GM10248 (cell line): ENCODE results near the gene BAIAP3.

Experiments
- CTCF ChIA-PET: fragments of 300-600 bp; sonication (Branson Sonifier 250); formaldehyde crosslinking; extraction: SDS; loops from one replicate; lab custom pipeline; 2021; ENCODE audit warnings: antibody characterized with exemption; lab: Yijun Ruan, JAX
- POLR2A ChIA-PET: fragments of 350-650 bp; sonication (Branson Sonifier 250); formaldehyde crosslinking; extraction: SDS; loops from one replicate; lab custom pipeline; 2020; ENCODE audit warnings: antibody characterized with exemption; lab: Yijun Ruan, JAX
- DNase-seq: peaks from one replicate; pipeline ENCODE4 v3.0.0; 2012; ENCODE audit errors: extremely low spot score
- CTCF ChIP-seq: IDR thresholded peaks from 2 replicates; pipeline ENCODE4 v1.5.1; 2012; ENCODE audit warnings: mild to moderate bottlenecking, low read depth; ENCODE audit errors: extremely low read depth, missing control alignments, control extremely low read depth

The BAIAP3 gene

GRCh38 chr16:1349951-1350350, 16.5 kb downstream of the BAIAP3 start:
- CTCF ChIA-PET, result interaction anchor here (0.9 to 1.5 kb wide), 2 partner anchors 13 to 14 kb away, joined by 4 read pairs; no protein-coding TSS in a partner anchor
- no peak for TF ChIP-seq CTCF
- DNase-seq, result no peak
- POLR2A ChIA-PET, result no interaction called here

DNA sequence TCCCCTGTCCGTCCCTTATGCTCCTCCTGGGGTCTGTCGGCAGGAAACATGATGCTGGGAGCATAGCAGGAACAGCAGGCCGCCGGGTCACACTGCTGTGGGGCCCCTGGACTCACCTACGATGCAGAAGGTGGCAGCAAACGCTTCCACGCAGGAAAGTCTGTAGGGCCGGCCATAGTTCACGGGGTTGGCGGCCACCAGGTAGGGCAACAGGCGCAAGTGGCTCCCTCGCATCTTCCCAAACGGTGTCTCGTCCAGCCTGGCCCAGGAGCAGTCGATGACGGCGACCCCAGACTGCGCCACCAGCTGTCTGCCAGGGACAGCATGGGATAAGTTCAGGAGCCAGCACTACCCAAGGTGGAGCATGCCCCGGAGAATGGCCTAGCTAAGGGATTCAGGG, 17.2 kb downstream of the BAIAP3 start:
- POLR2A ChIA-PET, result no interaction called here
- DNase-seq, result no peak
- TF ChIP-seq CTCF, result no peak
- CTCF ChIA-PET, result interaction anchor here (1.1 to 1.5 kb wide), 3 partner anchors 9 to 356 kb away, joined by 3 to 6 read pairs (median 3); partner anchors contain the start of gene MAPK8IP3

DNA sequence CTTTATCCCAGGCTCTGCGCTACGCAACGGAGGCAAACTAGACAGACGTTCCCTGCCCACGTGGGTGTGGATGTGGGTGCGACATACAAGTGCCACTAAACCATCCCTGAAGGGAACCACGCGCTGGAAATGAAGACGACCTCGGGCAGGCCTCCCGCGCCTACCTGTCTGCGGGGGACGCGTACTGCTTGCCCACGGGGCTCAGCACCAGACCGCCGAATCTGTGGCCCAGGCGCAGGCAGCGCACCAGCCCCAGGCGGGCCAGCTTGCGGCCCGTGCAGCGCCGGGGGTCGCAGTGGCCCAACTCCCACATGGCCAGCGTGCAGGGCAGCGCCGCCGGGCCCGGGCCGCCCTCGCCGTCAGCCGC, 17.8 kb downstream of the BAIAP3 start:
- ChIA-PET POLR2A (no interaction called here), CTCF (interaction anchor here (1.1 to 1.5 kb wide), 3 partner anchors 9 to 355 kb away, joined by 3 to 6 read pairs (median 3); partner anchors contain the start of gene MAPK8IP3)
- no peak for TF ChIP-seq CTCF
- no peak for DNase-seq

GRCh38 chr16:1351582-1352362, 18.3 kb downstream of the BAIAP3 start, which contains the start of the genes GNPTG and TSR3:
TSS of gene GNPTG (plus strand) at chr16:1351931. CDS start at chr16:1351966, 35 bp downstream.
TSS of gene TSR3 (minus strand) at chr16:1351878. CDS start at chr16:1351804, 74 bp downstream.
- ChIA-PET CTCF (interaction anchor here (1.1 to 1.5 kb wide), 3 partner anchors 10 to 354 kb away, joined by 3 to 6 read pairs (median 3); partner anchors contain the start of gene MAPK8IP3), POLR2A (no interaction called here)
- peak; percentile 94 for DNase-seq
- no peak for TF ChIP-seq CTCF

GRCh38 chr16:1354815-1355540, 21.5 kb downstream of the BAIAP3 start:
- ChIA-PET POLR2A (no interaction called here), CTCF (interaction anchor here (0.9 to 3.2 kb wide), 2 partner anchors 9 to 13 kb away, joined by 3 to 21 read pairs; no protein-coding TSS in a partner anchor)
- no peak for DNase-seq
- TF ChIP-seq CTCF, result no peak

GRCh38 chr16:1355591-1355990, 22.1 kb downstream of the BAIAP3 start:
- POLR2A ChIA-PET, result no interaction called here
- DNase-seq, result no peak
- CTCF ChIA-PET, result interaction anchor here (3.2 kb wide), 1 partner anchor 8 kb away, joined by 21 read pairs; no protein-coding TSS in a partner anchor
- TF ChIP-seq CTCF, result no peak
